ENCODE measurements around the gene GLG1.

GRCh38 chr16:74477226-74477625 lies 129.7 kb downstream of the GLG1 start:
- TF ChIP-seq CTCF (IDR thresholded peaks at IDR 0.05; ENCODE audit: insufficient read depth, low read length): no peak
- no peak for TF ChIP-seq POLR2AphosphoS5 (IDR thresholded peaks at IDR 0.05; ENCODE audit: low read depth)
- TF ChIP-seq GABPA (IDR thresholded peaks at IDR 0.05; ENCODE audit: low read depth): no peak
- TF ChIP-seq REST (IDR thresholded peaks at IDR 0.05; ENCODE audit: insufficient replicate concordance, low read depth): no peak
